Panc1 (cell line): ENCODE results near the gene POTEI. TPM values are rescaled to one million over a fixed set of nuclear protein-coding genes. Genes with fewer than 3 reads are reported as not detected.
A peak's percentile ranks its signal among the peaks of the same experiment; 100 is the strongest.
"Not testable (repeated sequence)": the region's sequence is repeated elsewhere in the genome, so short reads cannot be mapped to it uniquely, and the experiment has no call there.

Experiments
- ATAC-seq: fragments of 200-7000 bp; cut with Tn5 transposase; 2 replicates; pipeline ENCODE4 v1.9.1; 2020; ENCODE audit warnings: mild to moderate bottlenecking, moderate library complexity
- BruUV-seq: library from RNA; stranded (reverse); fragments of 400-500 nt; replicated peaks from 2 replicates; lab custom pipeline; 2021; lab: Mats Ljungman, UMichigan
- CTCF ChIA-PET: fragments of 300-600 bp; sonication (Branson Sonifier 250); formaldehyde crosslinking; loops from one replicate; lab custom pipeline; 2022; ENCODE audit warnings: antibody characterized with exemption; lab: Charles Lee
- POLR2A ChIA-PET: fragments of 300-600 bp; sonication (Branson Sonifier 250); formaldehyde crosslinking; loops from one replicate; lab custom pipeline; 2022; ENCODE audit warnings: antibody characterized with exemption; lab: Charles Lee
- DNase-seq: peaks from one replicate; pipeline ENCODE4 v3.0.0-alpha.2; 2010; ENCODE audit warnings: low read depth, low spot score
- H3K27ac ChIP-seq: 2 replicates; pipeline ENCODE4 v1.5.1; 2011; ENCODE audit warnings: mild to moderate bottlenecking, low read length, inconsistent platforms
- H3K27me3 ChIP-seq: fragments of 200-500 bp; sonication (Bioruptor generic); 2 replicates; pipeline ENCODE4 v1.6.0; 2014; ENCODE audit warnings: low read length, inconsistent platforms; ENCODE audit not compliant: control insufficient read depth, insufficient read depth
- H3K36me3 ChIP-seq: fragments of 200-500 bp; sonication (Bioruptor generic); 2 replicates; pipeline ENCODE4 v1.5.1; 2014; ENCODE audit warnings: inconsistent platforms, mild to moderate bottlenecking, low read length, moderate library complexity; ENCODE audit not compliant: control insufficient read depth, insufficient read depth
- H3K4me1 ChIP-seq: 2 replicates; pipeline ENCODE4 v1.5.1; 2011; ENCODE audit warnings: inconsistent platforms, mild to moderate bottlenecking, low read length, moderate library complexity; ENCODE audit not compliant: control insufficient read depth, insufficient read depth
- H3K4me3 ChIP-seq, 2 experiments: 2 replicates each; pipeline ENCODE4 v1.5.1; 2011 to 2012; ENCODE audit warnings: low read depth in 2 of 2, low read length in 2 of 2, mild to moderate bottlenecking in 2 of 2, inconsistent platforms in 1 of 2, moderate library complexity in 1 of 2
- H3K9me3 ChIP-seq: fragments of 200-500 bp; sonication (Bioruptor generic); 2 replicates; pipeline ENCODE4 v1.5.1; 2014; ENCODE audit warnings: low read depth, mild to moderate bottlenecking, inconsistent platforms, low read length, moderate library complexity; ENCODE audit not compliant: control insufficient read depth, insufficient read depth
- in situ Hi-C: cut with HindIII; loops from 2 replicates; pipeline ENCODE4 v1.10.0; 2016; ENCODE audit warnings: low sequenced_read_pairs, low pct_unique_long_range_greater_than_20kb
- intact Hi-C: fragments of 100-400 bp; cut with micrococcal nuclease; formaldehyde crosslinking; loops from one replicate; pipeline ENCODE4 v1.10.0; 2022; ENCODE audit not compliant: unreplicated experiment
- total RNA-seq: library from RNA; stranded (reverse); gene quantifications from one replicate; pipeline ENCODE4 v1.2.1, GENCODE V29; 2021; ENCODE audit not compliant: unreplicated experiment

Gene POTEI
- total RNA-seq, 1 experiment from 2014 or later: 0.92 TPM

DNA sequence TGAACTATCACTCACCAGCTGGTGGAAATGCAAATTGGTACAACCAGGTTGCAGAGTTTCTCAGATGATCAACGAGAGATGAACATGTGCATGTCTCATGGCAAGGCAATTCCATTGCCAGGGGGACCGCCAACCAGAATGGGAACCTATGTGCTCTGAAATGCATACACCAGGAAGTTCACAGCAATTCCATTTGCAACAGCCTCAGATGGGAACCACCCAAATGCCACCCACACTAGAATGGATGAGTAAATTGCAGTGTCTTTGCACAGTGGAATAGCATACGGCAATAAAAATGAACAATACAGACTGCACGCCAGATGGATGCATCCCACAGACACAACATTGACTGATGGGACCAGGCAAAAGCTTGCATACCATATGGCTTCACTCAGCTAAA lies 33.7 kb upstream of the POTEI start:
- BruUV-seq, H3K27me3 ChIP-seq, H3K9me3 ChIP-seq, ATAC-seq, POLR2A ChIA-PET, H3K36me3 ChIP-seq, H3K4me3 ChIP-seq, CTCF ChIA-PET, H3K27ac ChIP-seq, H3K4me1 ChIP-seq, in situ Hi-C loops, DNase-seq, intact Hi-C loops: not testable (repeated sequence)

DNA sequence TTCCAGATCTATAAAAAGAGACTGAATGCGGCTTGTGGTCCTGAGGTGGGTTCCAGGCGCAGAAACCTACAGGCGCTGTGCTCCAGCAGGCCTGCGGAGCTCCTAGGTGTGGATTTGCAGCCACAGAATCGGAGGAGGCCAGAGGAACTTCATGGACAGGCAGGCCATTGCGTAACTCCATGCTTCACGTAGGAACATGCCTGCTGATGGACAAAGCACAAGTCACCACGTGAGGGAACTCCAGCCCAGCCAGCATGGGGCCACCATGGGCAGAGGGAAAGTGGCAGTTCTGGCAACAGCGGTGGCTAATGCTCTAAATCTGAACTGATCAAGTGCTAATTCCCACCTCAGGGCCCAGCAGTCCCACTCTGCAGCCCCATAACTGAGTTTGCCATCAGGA lies 29.1 kb upstream of the POTEI start:
- intact Hi-C loops, DNase-seq, H3K4me1 ChIP-seq, ATAC-seq, POLR2A ChIA-PET, CTCF ChIA-PET, H3K36me3 ChIP-seq, H3K4me3 ChIP-seq, in situ Hi-C loops, BruUV-seq, H3K9me3 ChIP-seq, H3K27ac ChIP-seq, H3K27me3 ChIP-seq: not testable (repeated sequence)

DNA sequence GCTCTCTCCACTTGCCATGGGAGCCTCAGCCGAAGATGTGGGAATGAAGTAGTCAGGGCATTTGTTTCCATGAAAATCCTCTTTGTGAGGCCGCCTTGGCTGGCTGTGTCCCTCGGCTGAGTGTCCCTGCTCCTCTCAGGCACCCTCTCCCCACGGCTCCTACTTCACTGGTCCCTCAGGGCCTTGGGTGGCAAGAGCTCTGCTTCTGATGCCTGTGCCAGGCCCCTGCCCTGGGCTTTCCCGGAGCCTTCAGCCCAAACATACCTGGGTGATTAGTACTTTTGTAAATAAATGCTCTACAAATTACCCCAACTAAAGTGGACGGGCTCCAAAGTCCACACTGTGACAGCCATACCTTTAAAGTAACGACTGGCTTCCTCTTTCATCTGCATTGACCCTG lies 27.5 kb upstream of the POTEI start:
- H3K36me3 ChIP-seq, H3K4me1 ChIP-seq, H3K27me3 ChIP-seq, DNase-seq, ATAC-seq, H3K27ac ChIP-seq, H3K9me3 ChIP-seq, intact Hi-C loops, CTCF ChIA-PET, in situ Hi-C loops, H3K4me3 ChIP-seq, BruUV-seq, POLR2A ChIA-PET: not testable (repeated sequence)

DNA sequence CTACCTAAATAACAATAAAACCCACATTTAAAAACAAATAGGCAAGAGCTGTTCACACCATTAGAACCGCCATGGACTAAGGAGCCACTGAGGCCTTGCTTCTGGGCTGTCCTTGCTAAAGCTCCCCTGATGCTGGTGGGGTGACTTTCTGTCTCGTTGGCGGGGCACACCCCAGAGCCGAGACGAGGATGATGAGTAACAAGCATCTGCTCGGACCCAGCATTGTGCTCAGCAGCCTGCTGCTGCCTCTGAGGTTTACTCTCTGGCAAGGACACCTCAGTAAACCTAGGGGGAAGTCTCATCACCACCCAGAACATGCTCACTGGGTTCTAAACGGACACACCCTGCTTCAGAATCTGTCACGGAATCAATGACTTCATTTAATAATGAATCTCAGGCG lies 22.5 kb upstream of the POTEI start:
- in situ Hi-C loops, POLR2A ChIA-PET, intact Hi-C loops, H3K36me3 ChIP-seq, H3K4me1 ChIP-seq, H3K27ac ChIP-seq, H3K9me3 ChIP-seq, CTCF ChIA-PET, DNase-seq, H3K4me3 ChIP-seq, BruUV-seq, H3K27me3 ChIP-seq, ATAC-seq: not testable (repeated sequence)

DNA sequence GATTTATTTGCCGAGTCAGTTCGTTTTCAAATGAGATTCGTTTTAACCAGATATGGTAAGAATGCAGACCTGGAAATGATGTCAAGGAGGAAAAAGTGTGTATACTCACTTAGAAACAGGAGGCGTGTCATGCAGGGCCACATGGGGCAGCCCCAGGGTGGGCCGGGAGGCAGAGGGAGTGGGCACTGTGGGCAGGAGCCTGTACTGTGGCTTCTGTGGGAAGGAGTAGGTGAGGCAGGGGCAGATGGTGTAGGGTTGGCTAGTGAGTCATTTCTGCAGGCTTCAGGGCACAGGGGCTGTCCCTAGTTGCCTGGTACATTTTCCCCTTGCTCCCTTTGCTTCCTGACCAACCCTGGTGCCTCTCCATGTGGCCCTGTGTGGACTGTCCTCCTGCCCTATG lies 22.1 kb upstream of the POTEI start:
- BruUV-seq, ATAC-seq: not testable (repeated sequence)

DNA sequence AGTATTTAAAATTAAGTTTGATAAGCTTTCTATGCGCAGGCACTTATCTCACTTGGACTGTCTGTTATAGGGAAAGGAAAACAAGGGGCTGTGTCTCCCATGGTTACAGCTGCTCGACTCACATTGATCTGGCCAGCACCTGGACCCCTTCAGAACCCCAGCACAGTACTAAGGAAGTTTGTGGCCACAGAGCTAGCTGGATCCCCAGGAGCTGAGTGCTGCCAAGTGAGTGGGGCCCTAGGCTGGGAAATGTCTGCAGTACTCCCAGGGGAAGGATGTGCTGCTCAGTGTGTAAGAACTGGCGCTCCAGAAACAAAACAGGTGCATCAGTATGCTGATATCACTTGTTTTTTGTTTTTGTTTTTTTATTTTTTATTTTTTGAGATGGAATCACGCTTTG lies 21.1 kb upstream of the POTEI start:
- CTCF ChIA-PET, intact Hi-C loops, H3K36me3 ChIP-seq, POLR2A ChIA-PET, H3K27ac ChIP-seq, H3K9me3 ChIP-seq, H3K4me3 ChIP-seq, H3K27me3 ChIP-seq, in situ Hi-C loops, H3K4me1 ChIP-seq, DNase-seq, BruUV-seq: not testable (repeated sequence)
- ATAC-seq: peak; percentile 62; the same call in 1 of the 2 replicates

More for the DNA sequence above, 22.1 kb upstream of the POTEI start:
- H3K4me3 ChIP-seq, POLR2A ChIA-PET, H3K27me3 ChIP-seq, H3K4me1 ChIP-seq, intact Hi-C loops, H3K27ac ChIP-seq, CTCF ChIA-PET, H3K9me3 ChIP-seq, H3K36me3 ChIP-seq, in situ Hi-C loops, DNase-seq: not testable (repeated sequence)

DNA sequence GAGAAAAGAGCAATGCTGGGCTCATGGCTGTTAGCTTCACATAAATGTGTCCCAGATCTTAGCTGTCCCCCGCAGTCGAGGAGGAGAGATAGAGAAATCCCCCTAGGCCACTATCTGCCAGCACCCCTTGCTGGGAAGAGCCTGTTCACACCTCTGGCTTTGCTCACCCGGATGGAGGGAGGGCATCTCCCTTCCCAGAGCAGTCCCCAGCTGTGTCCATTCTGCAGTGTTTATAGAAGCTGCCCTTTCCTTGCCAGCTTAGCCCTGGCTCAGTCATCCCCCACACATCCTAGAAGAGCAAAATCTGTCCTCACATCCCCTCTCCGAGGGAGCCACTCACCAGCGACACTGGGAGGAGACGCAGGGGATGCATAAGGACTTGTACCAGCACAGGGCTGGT lies 20.4 kb upstream of the POTEI start:
- CTCF ChIA-PET, in situ Hi-C loops, ATAC-seq, intact Hi-C loops, H3K4me1 ChIP-seq, H3K36me3 ChIP-seq, H3K27ac ChIP-seq, POLR2A ChIA-PET, H3K4me3 ChIP-seq, H3K27me3 ChIP-seq, DNase-seq, BruUV-seq, H3K9me3 ChIP-seq: not testable (repeated sequence)
